GM19468 (cell line): Measurements from ENCODE around the gene BARHL1.

Experiments used
- ATAC-seq: cut with Tn5 transposase; IDR thresholded peaks from one replicate; pipeline ENCODE4 v1.9.1; 2021; ENCODE audit warnings: mild to moderate bottlenecking, moderate library complexity, moderate number of reproducible peaks; ENCODE audit not compliant: unreplicated experiment; ENCODE audit errors: extremely low read depth

The BARHL1 gene

DNA sequence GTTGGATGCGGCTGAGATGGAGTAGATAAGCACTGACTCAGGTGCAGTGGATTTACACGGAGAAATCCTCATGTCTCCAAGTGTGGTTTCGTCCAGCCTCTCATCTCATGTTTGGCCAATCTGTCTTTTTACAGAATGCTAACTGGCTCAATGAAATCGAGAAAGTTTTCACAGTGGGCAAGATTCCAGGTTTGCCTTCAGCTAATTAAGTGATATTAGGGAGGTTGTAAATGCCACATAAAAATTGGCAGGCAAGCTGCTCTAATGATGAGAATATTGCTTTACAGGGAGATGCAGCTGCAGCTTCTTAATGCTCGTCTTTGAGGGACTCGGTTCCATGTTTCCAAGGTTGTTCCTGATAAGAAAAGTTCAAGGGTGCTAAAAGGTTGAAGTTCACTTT is 23.7 kb downstream of the BARHL1 start:
- ATAC-seq: no peak

DNA sequence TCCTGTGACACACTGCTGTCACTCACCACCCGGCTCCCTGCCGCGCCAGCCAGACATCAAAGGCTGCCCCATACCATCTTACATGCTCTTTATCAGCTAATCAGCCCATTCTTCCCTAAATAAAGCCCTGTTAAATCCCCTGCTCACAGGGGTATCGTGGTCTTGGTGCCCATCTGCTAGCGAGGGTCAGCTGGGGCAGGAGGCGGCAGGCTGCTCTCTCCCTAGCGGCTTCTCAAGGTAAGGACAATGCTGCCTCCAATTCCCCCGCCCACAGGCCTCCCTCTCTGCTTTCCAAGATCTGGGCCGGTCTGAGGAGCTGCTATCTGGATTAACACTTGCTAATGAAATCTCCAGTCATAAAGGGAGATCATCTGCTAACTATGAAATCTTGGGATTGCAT is 26.8 kb downstream of the BARHL1 start:
- no peak for ATAC-seq

DNA sequence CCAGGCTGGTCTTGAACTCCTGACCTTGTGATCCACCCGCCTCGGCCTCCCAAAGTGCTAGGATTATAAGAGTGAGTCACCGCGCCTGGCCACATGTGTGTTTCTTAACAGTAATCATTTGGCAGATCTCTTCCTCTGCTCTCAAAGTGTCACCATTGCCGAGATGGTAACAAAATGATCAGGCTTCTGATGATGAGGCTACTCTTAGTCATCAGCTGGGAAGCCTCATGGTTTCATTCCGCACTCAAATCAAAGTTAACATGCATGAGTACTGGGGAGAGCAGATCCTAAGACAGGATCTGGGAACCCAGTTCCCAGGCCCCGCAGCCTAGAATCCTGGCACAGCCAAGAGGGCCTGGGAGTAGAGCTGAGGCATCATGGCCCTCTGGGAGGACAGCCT is 27.4 kb downstream of the BARHL1 start:
- ATAC-seq: no peak

DNA sequence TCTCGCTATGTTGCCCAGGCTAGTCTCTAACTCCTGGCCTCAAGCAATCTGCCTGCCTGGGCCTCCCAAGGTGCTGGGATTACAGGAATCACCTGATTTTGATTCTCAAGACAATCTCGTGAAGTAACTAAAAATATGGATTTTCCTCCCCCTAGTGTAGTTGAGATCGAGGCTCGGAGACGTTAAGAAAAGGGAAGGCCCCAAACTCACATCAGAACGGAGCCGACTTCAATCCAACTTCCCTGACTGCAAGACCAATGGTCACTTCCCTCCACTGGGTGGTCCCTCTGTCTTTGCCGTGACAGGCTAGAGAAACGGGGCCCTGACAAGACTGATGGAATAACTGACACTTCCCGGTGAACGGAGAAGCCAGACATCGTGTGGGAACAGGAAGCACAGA is 28.3 kb downstream of the BARHL1 start:
- no peak for ATAC-seq

DNA sequence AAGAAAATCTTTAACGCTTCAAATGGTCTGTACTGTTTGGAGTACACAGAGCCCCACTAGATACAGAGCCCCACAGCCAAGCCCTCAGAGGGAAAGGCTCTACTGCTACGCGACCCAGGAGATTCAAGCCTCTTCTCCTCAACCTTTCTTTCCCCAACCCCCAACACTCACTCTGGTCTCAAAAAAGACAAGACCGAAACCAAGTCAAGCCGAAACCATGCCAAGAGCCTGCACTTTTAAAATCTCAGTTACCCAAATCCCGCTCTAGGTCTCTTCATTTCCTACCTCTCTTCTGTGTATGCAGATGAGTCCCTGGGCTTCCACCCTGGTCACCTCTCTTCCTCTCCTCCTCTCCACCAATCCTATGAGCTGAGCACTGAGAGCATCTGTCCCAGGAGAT is 31.9 kb downstream of the BARHL1 start:
- no peak for ATAC-seq

DNA sequence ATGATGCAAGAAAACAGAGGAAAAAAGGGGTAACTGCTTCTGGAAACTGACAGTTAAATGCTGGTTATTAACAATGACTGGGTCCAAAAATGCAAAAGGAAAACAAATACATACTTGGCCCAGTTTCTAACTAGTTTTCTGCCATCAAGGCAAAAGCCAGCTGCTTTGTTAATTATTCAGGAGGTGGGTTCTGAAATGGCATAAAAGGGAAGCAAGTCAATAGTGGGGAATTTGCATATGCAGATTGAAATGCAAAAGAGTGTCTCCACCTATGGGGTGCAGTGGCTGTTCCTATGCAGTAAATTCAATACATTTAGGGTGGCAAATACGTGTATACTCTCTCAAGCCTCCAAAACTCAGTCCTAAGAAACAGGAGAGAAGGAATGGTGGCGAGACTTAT is 33.4 kb downstream of the BARHL1 start:
- ATAC-seq: no peak

DNA sequence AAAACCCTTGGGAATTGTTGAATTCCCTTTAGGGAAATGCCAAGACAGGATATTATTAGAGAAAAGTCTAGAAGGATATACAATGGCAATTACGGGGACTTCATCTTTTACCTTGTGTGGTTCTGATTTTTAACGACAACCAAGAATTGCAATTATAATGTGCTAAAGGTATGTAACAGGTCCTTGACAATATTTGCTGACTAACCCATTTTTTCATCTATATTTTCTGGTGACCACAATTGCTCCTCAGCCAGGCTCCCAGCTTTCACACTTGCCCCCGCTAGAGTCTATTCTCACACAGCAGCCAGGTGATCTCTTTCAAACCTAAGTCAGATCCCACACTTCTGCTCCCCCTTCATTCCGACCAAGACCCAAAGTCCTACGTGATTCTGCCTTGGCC is 34.3 kb downstream of the BARHL1 start:
- no peak for ATAC-seq

DNA sequence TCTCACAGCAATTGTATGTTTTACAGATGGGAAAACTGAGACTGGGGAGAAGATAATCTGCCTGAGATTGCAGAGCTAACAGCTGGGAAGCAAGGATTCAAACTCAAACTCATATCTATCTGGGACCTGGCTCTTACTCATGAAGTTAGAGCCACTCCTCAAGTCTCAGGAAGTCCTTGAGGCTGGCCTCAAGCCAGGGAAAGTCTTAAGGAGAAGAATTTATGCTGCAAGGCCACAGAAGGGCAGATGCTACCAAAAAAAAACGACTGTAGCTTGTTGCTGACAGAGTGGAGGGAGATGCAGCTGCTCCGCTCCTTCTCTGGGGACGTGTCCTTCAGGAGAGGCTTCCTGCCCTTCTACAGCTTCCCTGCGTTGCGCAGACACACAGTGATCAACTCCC is 39.8 kb downstream of the BARHL1 start:
- no peak for ATAC-seq

DNA sequence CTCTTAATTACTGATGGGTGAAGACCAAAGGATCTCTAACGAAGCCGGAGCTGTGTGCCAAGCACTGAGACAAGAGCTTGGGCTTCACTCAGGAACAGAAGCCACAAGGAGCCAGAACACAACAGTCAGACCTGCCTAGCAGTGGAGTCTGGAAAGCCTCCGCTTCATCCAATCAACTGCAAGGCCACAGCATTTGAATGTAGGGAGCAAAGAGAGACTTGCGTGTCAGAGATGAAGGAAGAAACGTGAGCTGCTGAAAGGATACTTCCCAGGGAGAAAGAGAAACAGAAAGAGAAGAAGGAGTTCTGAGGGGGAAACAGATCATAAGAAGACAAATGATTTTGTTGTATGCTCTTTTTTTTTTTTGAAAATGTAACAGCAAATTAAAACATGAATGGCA is 43.9 kb downstream of the BARHL1 start:
- no peak for ATAC-seq

DNA sequence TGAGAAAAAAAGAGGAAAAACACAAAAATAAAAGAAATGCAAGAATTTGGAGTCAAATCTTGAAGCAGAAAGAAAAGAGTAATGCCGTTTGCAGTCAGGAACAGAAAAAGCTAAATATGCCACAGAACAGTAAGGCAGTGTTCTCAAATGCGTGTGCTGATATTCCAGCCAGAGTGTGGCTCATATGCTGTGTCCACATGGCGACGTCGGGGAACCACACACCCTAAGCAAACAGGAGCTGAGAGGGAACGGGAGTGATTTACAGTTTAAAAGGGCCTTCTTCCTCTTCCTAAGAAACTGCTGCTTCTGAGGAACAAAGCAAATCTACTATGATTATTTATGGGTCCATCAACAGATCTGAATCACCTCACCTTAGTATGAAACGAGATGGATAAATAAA is 44.7 kb downstream of the BARHL1 start:
- no peak for ATAC-seq

DNA sequence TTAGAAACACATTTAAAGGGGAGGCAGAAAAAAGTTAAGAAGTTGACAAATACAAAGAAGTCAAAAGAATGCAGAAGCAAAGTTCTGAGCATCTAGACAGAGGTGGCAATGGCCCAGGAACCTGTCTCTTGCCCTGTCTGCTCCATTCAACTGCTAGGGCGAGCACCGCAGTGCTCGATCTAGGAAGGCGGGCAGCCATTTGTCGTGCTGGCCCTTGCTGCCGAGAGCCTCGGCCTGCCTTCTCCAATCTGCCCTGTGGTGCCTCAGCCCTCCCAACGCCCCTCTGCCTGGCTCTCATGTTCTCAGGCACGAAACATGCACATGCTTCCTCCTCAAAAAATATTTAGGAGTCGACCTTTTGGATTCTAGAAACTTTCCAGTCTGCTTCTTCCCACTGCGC is 45.2 kb downstream of the BARHL1 start:
- ATAC-seq: no peak

DNA sequence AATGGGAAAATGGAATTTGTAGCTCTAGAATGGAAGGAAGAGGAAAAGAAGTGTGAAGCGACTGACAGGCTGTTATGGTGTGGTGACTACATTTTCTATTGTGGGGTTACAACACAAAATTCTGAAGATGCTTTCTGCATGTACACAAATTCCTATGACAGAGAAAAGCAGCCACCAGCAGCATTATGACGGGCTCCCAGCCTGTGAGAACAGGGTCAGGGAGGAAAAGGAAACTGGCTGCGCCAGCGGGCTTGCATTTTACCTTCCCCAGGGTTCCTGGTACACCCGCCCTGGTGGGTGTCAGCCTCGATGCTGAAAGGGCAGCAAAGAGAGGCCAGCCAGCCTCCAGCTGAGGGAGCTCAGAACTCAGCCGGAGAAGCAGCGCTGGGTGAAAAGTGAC is 46.3 kb downstream of the BARHL1 start:
- no peak for ATAC-seq

DNA sequence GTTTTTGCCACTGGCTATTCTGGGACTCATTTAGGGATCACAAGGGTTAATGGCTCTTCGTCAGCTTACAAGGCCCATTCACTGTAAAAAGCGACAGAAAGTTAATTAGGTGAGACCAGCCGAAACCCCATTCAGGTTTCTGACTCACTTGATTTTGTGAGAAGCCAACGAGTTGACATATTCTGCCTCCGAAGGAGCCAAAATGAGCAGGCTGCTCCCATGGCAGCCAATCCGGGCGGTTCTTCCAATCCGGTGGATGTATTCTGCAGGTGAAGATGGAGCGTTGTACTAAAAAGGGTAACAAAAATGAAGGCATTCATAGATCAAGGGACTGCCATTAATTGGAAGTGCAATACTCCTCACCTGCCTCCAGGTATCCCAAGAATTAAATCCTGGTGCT is 47.7 kb downstream of the BARHL1 start:
- no peak for ATAC-seq

DNA sequence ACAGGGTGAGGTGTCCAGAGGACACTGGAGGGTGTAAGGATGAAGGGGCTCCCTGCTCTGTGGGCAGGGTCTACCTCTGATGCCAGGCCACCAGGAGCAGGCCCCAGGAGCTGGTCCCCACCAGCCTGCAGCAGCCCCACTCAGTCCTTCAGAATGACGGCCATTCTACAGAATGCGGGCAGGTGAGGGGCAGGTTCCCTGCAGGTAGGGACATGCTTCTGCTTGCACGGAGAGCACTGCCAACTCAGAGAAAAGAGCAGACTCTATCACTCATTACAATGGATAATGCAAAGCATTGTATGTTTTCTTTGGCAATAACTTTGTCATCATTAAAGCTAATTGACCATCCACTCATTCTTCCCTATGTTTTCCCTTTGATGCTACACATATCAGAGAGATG is 48.4 kb downstream of the BARHL1 start:
- ATAC-seq: no peak

DNA sequence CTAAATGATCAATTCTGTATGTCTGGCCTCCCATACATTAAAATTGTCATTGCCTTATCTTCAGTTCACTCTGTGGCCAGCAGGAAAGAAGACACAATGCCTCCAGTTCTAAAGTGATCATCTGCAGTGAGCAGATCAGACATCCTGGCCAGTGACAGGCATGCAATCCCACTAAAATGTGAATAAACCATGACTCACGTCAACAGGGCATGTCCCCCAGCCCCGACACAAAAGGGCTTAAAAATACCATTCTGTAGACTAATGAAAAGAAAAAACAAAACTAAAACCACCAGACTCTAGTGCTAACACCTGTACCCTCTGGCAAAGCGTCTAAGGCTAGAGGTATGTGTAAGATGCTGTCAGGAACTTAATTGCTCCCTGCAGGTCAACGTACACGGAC is 48.9 kb downstream of the BARHL1 start:
- no peak for ATAC-seq

DNA sequence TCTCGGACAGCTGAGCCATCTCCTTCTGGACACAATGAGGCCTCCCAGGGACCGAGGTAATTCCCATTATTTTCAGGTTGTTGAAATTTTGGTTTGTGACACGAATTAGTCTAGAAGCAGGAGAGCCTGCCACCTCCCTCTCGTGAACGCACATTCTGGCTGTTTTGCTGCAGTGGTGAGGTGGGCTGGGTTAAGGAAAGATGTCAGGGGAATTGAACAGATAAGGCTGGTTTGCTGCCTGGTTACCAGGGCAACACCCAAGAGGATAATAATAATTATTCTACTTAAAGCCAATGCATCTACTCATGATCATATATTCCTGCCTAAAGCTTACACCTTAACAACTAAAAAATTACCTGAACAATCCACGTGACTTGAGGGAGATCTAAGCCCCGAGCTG is 49.3 kb downstream of the BARHL1 start:
- no peak for ATAC-seq

DNA sequence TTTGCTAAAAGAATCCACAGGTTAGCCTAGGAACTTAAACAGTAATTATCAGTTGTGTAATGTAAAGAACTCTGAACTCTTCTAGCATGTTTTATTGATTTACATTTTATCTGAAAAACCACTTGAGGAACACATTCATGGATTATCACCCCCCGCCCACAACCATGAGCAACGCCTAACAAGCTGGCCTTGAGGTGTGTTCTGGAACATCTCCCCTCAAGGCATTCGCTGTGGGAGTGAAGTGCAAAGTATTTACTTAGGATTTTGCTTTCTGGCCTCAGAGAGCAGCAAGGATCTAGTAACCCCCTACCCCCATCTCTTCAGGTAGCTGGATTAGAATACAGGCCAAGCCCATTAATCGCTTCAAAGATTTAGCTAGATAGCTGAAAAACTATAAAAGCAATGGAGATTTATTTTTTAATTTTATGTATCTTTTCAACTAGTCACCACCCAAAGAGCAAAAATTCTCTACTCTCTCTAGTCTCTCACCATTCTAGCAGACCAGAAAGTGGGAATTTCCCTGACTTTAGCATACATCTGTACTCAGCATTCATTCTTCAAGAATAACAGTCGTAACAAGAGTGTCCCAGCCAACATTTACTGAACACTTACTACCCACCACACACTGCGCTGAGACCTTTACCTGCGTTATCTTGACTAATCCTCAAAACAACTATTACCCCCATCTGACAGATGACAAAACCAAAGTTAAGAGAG is 50.2 kb downstream of the BARHL1 start:
- no peak for ATAC-seq

DNA sequence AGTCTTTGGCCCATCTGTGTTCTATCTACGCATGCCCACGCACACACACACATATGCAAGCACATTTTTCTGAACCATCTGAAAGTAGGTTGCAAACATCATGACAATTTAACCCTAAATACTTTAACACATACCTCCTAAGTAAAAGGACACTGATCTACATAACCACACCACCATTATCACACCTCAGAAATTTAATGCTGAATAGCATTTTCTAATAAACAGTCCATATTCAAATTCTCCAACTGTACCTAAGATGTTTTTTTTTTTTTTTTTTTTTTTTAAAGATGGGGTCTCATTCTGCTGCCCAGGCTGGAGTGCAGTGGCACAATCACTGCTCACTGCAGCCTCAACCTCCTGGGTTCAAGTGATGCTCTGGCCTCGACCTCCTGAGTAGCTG is 51.9 kb downstream of the BARHL1 start:
- no peak for ATAC-seq

DNA sequence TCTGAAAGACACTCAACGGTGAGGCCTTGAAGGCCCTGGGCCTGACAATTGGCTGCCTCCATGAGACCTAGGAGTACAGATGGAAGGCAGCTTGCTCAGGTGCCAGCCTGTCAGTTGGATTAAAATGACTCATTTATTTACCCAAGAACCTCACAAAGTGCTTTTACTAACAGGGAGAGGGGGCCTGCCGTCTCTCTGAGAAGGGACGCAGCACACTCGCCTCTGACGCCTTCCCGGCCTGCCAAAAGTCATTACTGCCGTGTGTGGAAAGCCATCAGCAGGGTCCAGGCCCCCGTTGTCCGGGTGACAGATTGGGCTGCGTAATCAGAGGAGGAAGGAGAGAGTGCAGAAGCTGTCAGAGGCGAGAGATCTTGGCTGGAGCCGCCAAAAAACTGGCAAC is 54.9 kb downstream of the BARHL1 start:
- ATAC-seq: no peak

DNA sequence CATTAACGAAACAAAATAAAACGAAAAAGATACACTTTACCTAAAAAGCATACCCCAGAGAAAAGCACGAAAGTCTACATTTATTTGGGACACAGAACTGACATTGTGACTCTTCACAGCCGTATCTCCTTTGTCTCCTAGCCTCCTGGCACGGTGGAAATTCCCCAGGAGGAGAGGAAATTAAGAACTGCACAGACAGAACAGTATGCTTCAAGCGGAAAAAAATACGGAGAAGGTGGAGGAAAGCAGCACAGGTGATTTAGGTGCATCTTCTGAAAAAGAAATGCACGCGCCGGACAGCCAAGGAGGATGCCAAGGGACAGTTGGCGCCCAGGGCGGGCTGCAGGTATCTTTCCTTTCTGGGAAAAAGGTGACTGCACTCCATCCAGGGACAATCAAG is 55.4 kb downstream of the BARHL1 start:
- no peak for ATAC-seq

DNA sequence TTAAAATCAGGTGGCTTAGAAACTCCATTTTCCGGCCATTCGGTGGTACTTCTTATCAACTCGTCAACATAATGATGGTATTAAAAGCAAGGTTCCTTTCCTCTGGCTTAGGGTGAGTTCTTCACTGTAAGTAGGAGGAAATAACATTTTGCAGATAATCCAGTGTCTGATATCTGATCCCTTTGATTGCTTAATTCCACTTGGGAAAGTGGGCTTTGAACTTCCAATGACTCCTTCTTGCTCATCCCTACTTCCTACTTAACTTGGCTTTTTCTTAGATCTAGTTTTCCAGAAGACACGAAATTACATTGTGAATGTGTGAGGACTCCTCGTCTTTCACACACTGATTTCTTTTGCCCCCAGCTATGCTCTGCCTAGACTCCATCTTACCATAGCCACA is 55.8 kb downstream of the BARHL1 start:
- no peak for ATAC-seq

DNA sequence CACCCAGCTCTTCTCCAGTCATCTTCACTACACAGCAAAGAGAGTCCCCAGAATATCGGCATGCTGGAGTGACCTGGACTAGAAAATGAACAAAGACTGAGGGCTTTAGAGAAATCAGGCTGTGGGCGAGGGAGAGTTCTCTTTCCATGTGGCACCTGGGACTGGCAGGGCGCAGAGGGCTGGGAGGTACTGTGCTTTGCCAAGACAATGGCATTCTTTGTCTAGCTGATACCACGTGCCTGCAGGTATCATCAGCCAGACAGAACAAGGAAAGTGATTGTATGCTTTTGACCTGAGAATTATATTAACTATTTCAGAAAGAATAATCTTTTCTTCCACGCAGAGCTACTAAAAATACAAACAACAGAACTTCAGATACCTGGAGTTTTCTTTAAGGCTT is 56.9 kb downstream of the BARHL1 start:
- ATAC-seq: no peak
